Stimulated activated memory B cell treated with anti-CD40 and anti-IgM and Interleukin-4, amounts not matched to agents 10 μg/mL and 1 μg/mL and 100 μg/mL, for 72 hours (primary cell): Measurements from ENCODE around the gene PLEKHA4.

ENCODE experiments used
- ATAC-seq: fragments of 150-1000 bp; cut with Tn5 transposase; 2 replicates; pipeline ENCODE4 v1.10.0; 2021
- H3K27ac Mint-ChIP-seq: one replicate; pipeline ENCODE4 v1.8.0; 2022; ENCODE audit warnings: mild to moderate bottlenecking, mixed read lengths
- H3K27me3 Mint-ChIP-seq: one replicate; pipeline ENCODE4 v1.8.0; 2022; ENCODE audit warnings: mixed read lengths
- H3K36me3 Mint-ChIP-seq: one replicate; pipeline ENCODE4 v1.8.0; 2022; ENCODE audit warnings: mixed read lengths
- H3K4me1 Mint-ChIP-seq: one replicate; pipeline ENCODE4 v1.8.0; 2022; ENCODE audit warnings: mixed read lengths
- H3K4me3 Mint-ChIP-seq: one replicate; pipeline ENCODE4 v1.8.0; 2022; ENCODE audit warnings: mild to moderate bottlenecking, moderate library complexity, mixed read lengths
- H3K9me3 Mint-ChIP-seq: one replicate; pipeline ENCODE4 v1.8.0; 2022; ENCODE audit warnings: mixed read lengths

The PLEKHA4 gene

GRCh38 chr19:48830965-48831364 is 37.5 kb downstream of the PLEKHA4 start:
- H3K27ac Mint-ChIP-seq, result no peak overlapping the region
- ATAC-seq, result no peak
- no peak overlapping the region for H3K4me3 Mint-ChIP-seq
- no peaks in the 10 kb centered on the region for H3K27me3 Mint-ChIP-seq
- peaks cover 13% of the 10 kb centered on the region for H3K4me1 Mint-ChIP-seq
- peaks cover 7% of the 10 kb centered on the region for H3K36me3 Mint-ChIP-seq
- no peaks in the 10 kb centered on the region for H3K9me3 Mint-ChIP-seq

- no peak overlapping the region for H3K4me3 Mint-ChIP-seq
- H3K9me3 Mint-ChIP-seq, result no peaks in the 10 kb centered on the region
- peaks cover 7% of the 10 kb centered on the region for H3K36me3 Mint-ChIP-seq
- H3K27ac Mint-ChIP-seq, result no peak overlapping the region
- no peaks in the 10 kb centered on the region for H3K27me3 Mint-ChIP-seq
- no peak for ATAC-seq
- peaks cover 6% of the 10 kb centered on the region for H3K4me1 Mint-ChIP-seq
These were observed 38.3 kb downstream of the PLEKHA4 start for GRCh38 chr19:48830088-48830487.

DNA sequence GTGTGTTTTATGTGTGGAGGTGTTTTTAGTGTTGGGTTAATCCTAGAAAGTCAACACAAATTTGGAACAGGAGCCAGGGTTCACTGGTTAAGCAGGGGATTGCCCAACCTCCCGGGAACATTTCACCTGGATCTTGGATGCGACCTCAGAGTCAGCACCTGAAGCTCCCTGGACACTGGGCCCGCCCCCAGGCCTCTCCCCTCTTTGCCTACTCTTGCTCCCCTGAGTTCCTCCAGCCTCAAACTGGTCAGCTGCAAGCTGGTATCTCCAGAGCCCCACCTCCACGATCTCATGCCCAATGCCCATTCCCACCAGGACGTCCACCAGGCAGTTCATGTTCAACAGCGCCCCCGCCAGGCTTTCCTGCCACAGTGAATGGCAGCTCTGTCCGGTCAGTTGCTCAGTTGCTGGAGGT is 41.8 kb downstream of the PLEKHA4 start:
- H3K27ac Mint-ChIP-seq, result no peak overlapping the region
- no peaks in the 10 kb centered on the region for H3K27me3 Mint-ChIP-seq
- H3K4me3 Mint-ChIP-seq, result no peak overlapping the region
- no peaks in the 10 kb centered on the region for H3K4me1 Mint-ChIP-seq
- H3K9me3 Mint-ChIP-seq, result no peaks in the 10 kb centered on the region
- ATAC-seq, result no peak
- peaks cover 6% of the 10 kb centered on the region for H3K36me3 Mint-ChIP-seq

DNA sequence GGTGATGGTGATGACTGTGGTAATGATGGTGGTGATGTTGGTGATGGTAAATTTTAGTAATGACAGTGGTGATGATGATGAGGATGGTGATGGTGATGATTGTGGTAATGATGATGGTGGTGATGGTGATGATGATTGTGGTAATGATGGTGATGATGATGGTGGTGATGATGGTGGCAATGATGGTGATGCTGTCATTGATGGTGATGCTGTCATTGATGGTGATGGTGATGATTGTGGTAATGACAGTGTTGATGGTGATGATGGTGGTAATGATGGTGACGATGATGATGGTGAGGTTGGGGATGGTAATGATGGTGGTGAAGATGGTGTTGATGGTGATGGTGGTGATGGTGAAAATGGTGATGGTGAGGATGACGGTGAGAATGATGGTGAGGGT is 45.9 kb downstream of the PLEKHA4 start:
- Mint-ChIP-seq H3K27ac (no peak overlapping the region), H3K27me3 (no peaks in the 10 kb centered on the region), H3K36me3 (no peaks in the 10 kb centered on the region), H3K4me3 (no peak overlapping the region), H3K9me3 (no peaks in the 10 kb centered on the region), H3K4me1 (no peaks in the 10 kb centered on the region)
- no peak for ATAC-seq

DNA sequence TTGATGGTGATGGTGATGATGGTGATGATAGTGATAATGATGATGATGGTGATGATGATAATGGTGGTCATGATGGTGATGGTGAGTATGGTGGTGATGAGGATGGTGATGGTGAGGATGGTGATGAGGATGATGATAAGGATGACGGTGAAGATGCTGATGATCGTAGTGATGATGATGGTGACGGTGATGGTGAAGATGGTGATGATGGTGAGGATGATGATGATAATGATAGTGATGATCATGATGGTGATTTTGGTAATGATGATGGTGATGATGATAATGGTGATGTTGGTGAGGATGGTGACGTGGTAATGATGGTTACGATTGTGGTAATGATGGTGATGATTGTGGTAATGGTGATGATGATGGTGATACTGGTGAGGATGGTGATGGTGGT is 46.8 kb downstream of the PLEKHA4 start:
- ATAC-seq, result no peak
- Mint-ChIP-seq H3K27me3 (no peaks in the 10 kb centered on the region), H3K36me3 (no peaks in the 10 kb centered on the region)

DNA sequence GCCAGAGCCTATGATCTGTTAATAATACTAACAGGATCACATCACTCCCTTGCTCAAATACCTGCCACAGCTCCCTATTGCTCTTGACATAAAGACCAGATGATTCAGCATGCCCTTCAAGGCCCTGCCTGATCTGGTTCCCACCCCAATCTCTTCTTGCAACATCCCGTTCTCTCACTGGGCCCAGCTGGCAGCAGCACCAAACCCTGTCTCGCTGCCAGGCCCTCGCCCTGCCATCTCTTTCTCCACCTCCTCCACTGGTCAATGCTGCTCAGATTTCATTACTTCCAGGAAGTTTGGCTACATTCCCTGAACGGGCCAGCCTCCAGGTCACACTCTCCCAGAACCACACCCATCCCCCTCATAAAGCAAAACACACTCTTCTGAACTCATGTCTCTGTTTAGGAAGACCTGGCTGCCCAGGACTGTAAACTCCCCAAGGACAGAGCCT is 49.0 kb downstream of the PLEKHA4 start:
- Mint-ChIP-seq H3K27ac (no peak overlapping the region), H3K4me1 (peaks cover 17% of the 10 kb centered on the region), H3K27me3 (no peaks in the 10 kb centered on the region), H3K9me3 (no peaks in the 10 kb centered on the region), H3K36me3 (no peaks in the 10 kb centered on the region), H3K4me3 (no peak overlapping the region)
- ATAC-seq, result no peak

More for the DNA sequence above, 46.8 kb downstream of the PLEKHA4 start:
- no peak overlapping the region for H3K27ac Mint-ChIP-seq
- no peaks in the 10 kb centered on the region for H3K9me3 Mint-ChIP-seq
- no peaks in the 10 kb centered on the region for H3K4me1 Mint-ChIP-seq
- H3K4me3 Mint-ChIP-seq, result no peak overlapping the region

- H3K36me3 Mint-ChIP-seq, result no peaks in the 10 kb centered on the region
- peaks cover 24% of the 10 kb centered on the region for H3K4me1 Mint-ChIP-seq
- ATAC-seq, result no peak
- no peak overlapping the region for H3K4me3 Mint-ChIP-seq
- no peaks in the 10 kb centered on the region for H3K9me3 Mint-ChIP-seq
- no peaks in the 10 kb centered on the region for H3K27me3 Mint-ChIP-seq
- H3K27ac Mint-ChIP-seq, result no peak overlapping the region
These were observed 50.1 kb downstream of the PLEKHA4 start for GRCh38 chr19:48818234-48818820.

- no peaks in the 10 kb centered on the region for H3K36me3 Mint-ChIP-seq
- H3K9me3 Mint-ChIP-seq, result no peaks in the 10 kb centered on the region
- peaks cover 29% of the 10 kb centered on the region for H3K4me1 Mint-ChIP-seq
- H3K27ac Mint-ChIP-seq, result no peak overlapping the region
- no peaks in the 10 kb centered on the region for H3K27me3 Mint-ChIP-seq
- ATAC-seq, result no peak
- no peak overlapping the region for H3K4me3 Mint-ChIP-seq
These were observed 50.8 kb downstream of the PLEKHA4 start for GRCh38 chr19:48817585-48818124.

DNA sequence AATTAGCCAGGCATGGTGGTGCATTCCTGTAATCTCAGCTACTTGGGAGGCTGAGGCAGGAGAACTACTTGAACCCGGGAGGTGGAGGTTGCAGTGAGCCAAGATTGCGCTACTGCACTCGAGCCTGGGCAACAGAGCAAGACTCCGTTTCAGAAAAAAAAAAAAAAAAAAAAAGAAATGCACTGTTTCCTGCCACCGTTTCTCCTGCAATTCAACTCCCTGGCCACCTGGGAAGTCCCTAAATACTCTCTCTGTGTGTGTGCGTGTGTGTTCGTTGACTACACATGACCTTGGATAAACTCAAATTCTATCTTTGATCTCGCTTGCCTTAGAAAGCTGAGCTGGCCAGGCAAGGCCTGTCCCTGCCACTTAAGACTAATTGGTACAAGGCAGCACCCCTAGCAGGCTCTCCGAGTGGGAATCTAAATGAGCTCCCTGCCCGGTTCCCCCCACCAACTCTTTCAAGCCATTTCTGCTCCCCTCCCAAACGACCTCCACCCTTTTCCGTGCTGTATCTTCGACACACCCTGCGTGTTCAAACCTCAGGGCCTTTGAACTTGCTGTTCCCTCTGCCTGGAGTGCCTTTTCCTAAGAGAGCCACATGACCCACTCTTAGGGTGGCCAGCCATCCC is 52.4 kb downstream of the PLEKHA4 start:
- Mint-ChIP-seq H3K36me3 (no peaks in the 10 kb centered on the region), H3K9me3 (no peaks in the 10 kb centered on the region), H3K4me1 (peaks cover 37% of the 10 kb centered on the region), H3K27me3 (no peaks in the 10 kb centered on the region), H3K4me3 (no peak overlapping the region), H3K27ac (peak overlapping the region; percentile 60)
- ATAC-seq, result no peak

- H3K27ac Mint-ChIP-seq, result no peak overlapping the region
- no peaks in the 10 kb centered on the region for H3K36me3 Mint-ChIP-seq
- no peaks in the 10 kb centered on the region for H3K9me3 Mint-ChIP-seq
- H3K4me3 Mint-ChIP-seq, result no peak overlapping the region
- ATAC-seq, result no peak
- peaks cover 48% of the 10 kb centered on the region for H3K4me1 Mint-ChIP-seq
- H3K27me3 Mint-ChIP-seq, result no peaks in the 10 kb centered on the region
These were observed 53.5 kb downstream of the PLEKHA4 start for GRCh38 chr19:48814895-48815294.

GRCh38 chr19:48813123-48813913 is 55.1 kb downstream of the PLEKHA4 start:
- no peaks in the 10 kb centered on the region for H3K27me3 Mint-ChIP-seq
- H3K4me3 Mint-ChIP-seq, result no peak overlapping the region
- H3K4me1 Mint-ChIP-seq, result peaks cover 58% of the 10 kb centered on the region
- peaks cover under 1% of the 10 kb centered on the region for H3K36me3 Mint-ChIP-seq
- no peaks in the 10 kb centered on the region for H3K9me3 Mint-ChIP-seq
- ATAC-seq, result no peak
- H3K27ac Mint-ChIP-seq, result peak overlapping the region; percentile 95

GRCh38 chr19:48812094-48812929 is 56.1 kb downstream of the PLEKHA4 start:
- Mint-ChIP-seq H3K27me3 (no peaks in the 10 kb centered on the region), H3K4me1 (peaks cover 65% of the 10 kb centered on the region), H3K9me3 (no peaks in the 10 kb centered on the region), H3K36me3 (peaks cover 10% of the 10 kb centered on the region), H3K4me3 (peak overlapping the region; percentile 86), H3K27ac (peak overlapping the region; percentile 95)
- peak; percentile 86 for ATAC-seq

DNA sequence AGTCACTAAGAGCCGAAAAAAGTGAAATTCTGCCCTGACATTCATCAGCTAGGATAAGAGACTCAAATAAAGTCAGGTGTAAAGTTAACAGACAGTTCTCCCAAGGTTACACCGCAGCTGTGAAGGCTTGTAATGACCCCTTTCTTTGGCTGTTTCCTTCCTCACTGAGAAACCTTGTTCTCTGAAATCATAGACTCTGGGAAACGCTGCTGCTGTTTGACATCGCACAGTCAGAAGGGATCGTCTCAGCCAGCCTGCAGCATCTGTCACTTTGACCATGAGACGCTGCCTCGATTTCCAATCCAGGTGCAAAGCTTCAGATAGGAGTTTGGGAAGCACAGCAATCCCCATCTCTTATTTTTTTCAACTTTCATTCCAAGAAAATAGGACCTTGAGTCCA is 58.3 kb downstream of the PLEKHA4 start:
- Mint-ChIP-seq H3K9me3 (no peaks in the 10 kb centered on the region), H3K4me1 (peaks cover 51% of the 10 kb centered on the region), H3K4me3 (peak overlapping the region; percentile 96), H3K36me3 (peaks cover 17% of the 10 kb centered on the region), H3K27ac (peak overlapping the region; percentile 95), H3K27me3 (no peaks in the 10 kb centered on the region)
- ATAC-seq, result no peak

DNA sequence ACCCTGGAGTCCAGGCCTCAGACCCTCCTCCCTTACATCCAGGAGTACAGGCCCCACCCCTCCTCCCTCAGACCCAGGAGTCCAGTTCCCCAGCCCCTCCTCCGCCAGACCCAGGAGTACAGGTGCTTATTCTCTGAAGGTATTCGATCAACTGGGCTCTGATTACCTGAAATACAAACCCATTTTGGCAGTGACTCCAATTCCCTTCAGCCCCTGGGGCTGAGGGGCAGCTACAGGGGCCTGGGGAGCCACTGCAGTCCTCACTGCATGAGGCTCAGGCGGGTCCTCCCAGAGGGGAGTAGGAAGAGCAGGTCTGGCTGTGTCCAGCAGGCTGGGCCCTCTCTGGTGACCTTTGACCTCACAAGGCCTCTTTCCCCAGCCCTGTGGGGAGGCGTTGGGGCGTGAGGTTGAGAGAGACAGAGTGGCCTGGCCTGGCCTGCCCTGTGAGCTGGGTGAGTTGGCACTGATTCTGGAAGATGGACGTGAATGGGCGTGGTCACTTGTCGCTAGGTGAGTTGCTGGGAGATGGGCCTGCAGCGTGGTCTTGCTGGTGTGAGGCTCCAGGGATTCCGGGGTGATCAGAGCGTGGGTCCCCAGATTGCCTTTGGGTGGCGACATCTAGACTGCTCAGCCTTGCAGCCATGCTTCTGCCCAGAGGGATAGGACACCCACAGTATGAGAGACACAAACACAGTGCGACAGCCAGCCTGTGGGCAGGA is 60.7 kb downstream of the PLEKHA4 start:
- no peaks in the 10 kb centered on the region for H3K27me3 Mint-ChIP-seq
- peaks cover 17% of the 10 kb centered on the region for H3K36me3 Mint-ChIP-seq
- peaks cover 37% of the 10 kb centered on the region for H3K4me1 Mint-ChIP-seq
- H3K9me3 Mint-ChIP-seq, result no peaks in the 10 kb centered on the region
- no peak overlapping the region for H3K27ac Mint-ChIP-seq
- ATAC-seq, result no peak
- H3K4me3 Mint-ChIP-seq, result no peak overlapping the region
